Subcutaneous adipose tissue (tissue), 4 donors: ENCODE results near the gene HDAC10. TPM values are rescaled to one million over a fixed set of nuclear protein-coding genes. Genes with fewer than 3 reads are reported as not detected.

Experiments
- CTCF ChIP-seq: fragments of 450-650 bp; IDR thresholded peaks from one replicate; pipeline ENCODE4 v1.5.1; 2016; ENCODE audit warnings: low read depth, mild to moderate bottlenecking, control low read depth, antibody characterized with exemption, moderate library complexity
- total RNA-seq, 4 donors: library from RNA; depleted of rRNA; stranded (reverse); fragments of >200 nt; gene quantifications; one replicate each; pipeline ENCODE4 v1.1.0, GENCODE V29; 2016

The HDAC10 gene, protein sequence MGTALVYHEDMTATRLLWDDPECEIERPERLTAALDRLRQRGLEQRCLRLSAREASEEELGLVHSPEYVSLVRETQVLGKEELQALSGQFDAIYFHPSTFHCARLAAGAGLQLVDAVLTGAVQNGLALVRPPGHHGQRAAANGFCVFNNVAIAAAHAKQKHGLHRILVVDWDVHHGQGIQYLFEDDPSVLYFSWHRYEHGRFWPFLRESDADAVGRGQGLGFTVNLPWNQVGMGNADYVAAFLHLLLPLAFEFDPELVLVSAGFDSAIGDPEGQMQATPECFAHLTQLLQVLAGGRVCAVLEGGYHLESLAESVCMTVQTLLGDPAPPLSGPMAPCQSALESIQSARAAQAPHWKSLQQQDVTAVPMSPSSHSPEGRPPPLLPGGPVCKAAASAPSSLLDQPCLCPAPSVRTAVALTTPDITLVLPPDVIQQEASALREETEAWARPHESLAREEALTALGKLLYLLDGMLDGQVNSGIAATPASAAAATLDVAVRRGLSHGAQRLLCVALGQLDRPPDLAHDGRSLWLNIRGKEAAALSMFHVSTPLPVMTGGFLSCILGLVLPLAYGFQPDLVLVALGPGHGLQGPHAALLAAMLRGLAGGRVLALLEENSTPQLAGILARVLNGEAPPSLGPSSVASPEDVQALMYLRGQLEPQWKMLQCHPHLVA
- total RNA-seq = 10 to 100 TPM; 10.4 to 55.0 (median 22.7) TPM

DNA sequence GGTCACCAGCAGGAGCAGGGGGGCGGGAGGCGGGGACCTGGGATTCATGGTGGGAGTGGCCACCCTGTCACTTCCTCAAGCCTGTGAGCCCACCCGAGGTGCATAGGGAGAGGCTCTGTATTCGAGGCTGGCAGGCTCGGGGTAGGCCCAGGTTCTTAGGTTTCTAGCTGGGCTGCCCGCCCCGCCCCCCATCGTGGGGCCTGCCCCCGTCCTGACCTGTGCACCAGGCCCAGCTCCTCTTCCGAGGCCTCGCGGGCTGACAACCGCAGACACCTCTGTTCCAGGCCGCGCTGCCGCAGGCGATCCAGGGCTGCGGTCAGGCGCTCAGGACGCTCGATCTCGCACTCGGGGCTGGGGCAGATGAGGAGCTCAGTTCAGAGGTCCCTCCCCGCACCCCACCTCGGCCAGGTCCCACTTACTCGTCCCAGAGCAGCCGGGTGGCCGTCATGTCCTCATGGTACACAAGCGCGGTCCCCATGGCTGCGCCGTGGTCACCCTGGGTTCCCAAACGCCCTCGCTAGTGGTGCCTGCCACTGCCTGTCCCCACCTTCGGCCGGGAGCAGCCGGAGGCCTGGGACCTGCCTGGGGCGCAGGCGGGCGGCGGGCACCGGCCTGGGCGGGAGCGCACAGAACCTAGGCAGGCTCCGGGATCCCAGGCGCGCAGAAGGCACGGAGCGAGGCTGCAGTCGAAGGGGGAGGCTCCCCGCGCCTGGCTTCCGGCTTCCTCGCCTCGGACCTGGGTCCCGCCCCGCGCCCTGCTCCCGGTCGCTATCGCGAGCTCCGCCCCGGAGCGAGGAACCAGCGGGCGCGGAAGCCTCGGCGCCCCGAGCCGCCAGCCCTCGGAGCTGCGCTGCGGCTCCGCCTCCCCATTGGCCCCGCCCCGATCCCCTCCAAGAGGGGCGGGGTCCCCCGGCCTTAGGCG lies at the start of gene HDAC10:
Gene HDAC10 (minus strand): TSS at position 711 of the 922 bp plus-strand sequence. CDS start 233 bp downstream, at position 478.
- TF ChIP-seq CTCF = no peak

GRCh38 chr22:50300620-50301257 lies 49.7 kb upstream of the HDAC10 start:
- TF ChIP-seq CTCF = no peak

DNA sequence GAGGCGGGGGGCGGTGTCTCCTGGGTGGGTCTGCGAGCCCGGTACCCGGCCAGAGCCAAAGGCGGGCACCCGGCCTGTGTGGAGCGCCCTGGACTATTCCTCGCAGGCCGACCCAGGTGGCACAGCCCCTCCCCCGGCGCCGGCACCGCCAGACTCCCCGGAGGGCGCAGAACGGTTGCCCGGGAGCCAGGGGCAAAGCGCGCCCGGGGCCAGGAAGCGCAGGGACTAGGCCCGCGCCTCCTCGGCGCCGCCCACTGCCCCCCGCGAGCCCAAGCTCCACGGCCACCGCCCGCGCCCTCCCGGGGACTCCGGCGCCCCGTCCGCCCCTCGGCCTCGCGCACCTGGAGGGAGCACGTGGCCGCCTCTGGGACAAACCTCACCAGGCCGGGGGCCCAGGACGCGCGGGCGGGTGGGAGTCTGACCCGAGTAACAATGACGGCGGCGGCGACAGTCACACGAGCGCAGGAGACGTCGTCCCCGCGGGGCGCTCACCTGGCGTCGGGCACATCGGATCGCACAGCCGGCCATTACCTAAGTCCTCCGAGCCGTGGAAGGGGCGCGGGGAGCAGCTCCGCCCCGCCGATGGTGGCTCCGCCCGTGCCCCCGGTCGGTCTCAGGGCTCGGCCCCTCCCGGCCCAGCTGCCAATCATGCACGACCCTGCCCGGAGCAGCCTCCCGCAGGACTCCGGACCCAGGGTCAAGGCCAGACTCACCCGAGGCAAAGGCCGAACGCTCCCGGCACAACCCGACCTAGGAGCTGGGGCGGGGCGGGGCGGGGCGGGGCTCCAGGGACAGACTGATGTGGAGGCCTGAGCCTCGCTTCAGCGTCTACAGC lies 48.9 kb upstream of the HDAC10 start:
- no peak for TF ChIP-seq CTCF

DNA sequence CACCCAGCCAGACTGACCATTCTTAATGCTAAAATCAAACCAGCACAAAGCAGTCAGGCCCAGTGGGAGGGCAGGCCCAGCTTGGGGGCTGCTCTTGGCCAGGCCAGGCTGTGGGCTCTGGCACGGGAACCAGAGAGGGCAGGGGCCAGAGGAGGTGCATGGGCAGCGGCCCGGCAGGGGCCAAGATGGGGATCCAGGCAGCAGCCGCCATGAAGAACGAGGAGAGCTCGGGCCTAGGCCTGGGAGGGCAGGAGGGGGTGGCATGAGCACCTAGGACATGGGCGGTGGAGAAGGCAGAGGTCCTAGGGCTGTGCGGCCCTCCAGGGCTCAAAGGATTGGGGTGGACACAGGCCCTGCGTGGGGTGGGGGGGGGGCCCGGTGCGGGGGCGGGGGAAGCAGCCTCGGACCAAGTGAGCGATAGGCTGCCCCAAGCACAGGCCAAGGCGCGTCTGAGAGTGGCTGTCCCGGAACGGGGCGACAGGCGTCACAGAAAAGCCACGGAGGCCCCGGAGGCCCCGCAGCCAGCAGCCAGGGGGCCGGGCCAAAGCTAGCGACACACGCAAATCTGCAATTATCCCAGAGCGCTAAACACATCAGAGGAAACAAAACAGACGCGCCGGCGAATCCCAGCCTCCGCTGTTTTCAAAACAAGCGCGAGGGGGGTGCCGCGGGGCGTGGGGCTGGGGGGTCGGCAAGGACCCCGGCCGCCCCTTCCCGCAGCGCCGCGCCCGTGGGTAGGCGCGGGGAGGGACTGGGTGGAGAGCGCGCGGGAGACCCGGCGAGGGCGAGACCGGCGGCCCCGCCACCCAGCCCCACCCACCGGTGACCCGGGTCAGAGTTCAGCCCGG lies 48.1 kb upstream of the HDAC10 start:
- no peak for TF ChIP-seq CTCF

DNA sequence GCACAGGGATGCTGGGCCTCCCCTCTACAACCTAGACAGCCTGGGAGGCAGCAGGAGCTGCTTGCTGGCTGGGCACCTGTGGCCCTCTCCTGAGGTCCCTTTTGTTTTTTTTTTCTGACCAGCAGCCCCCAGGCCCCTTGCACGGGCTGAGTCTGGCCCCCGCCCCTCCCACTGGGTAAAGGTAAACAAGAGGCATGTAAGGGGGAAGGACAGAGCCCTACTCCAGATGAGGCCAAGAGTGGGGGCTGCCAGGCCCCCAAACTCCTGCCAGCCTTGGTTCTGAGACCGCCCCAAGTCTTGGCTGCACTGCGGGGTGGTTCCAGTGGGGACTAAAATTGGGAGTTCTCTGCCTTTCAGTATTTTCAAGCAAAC lies 47.2 kb upstream of the HDAC10 start:
- no peak for TF ChIP-seq CTCF
